Activated naive CD8-positive, alpha-beta T cell treated with anti-CD3 and anti-CD28 coated beads, Interleukin-2, amount 50 U/mL, for 16 hours (primary cell): ENCODE data around the gene ILRUN.
"Not testable (repeated sequence)": the region's sequence is repeated elsewhere in the genome, so short reads cannot be mapped to it uniquely, and the experiment has no call there.

Source experiments
- DNase-seq: peaks from one replicate; pipeline ENCODE4 v3.0.0-alpha.2; 2020; ENCODE audit warnings: low read depth, low spot score

ILRUN gene

DNA sequence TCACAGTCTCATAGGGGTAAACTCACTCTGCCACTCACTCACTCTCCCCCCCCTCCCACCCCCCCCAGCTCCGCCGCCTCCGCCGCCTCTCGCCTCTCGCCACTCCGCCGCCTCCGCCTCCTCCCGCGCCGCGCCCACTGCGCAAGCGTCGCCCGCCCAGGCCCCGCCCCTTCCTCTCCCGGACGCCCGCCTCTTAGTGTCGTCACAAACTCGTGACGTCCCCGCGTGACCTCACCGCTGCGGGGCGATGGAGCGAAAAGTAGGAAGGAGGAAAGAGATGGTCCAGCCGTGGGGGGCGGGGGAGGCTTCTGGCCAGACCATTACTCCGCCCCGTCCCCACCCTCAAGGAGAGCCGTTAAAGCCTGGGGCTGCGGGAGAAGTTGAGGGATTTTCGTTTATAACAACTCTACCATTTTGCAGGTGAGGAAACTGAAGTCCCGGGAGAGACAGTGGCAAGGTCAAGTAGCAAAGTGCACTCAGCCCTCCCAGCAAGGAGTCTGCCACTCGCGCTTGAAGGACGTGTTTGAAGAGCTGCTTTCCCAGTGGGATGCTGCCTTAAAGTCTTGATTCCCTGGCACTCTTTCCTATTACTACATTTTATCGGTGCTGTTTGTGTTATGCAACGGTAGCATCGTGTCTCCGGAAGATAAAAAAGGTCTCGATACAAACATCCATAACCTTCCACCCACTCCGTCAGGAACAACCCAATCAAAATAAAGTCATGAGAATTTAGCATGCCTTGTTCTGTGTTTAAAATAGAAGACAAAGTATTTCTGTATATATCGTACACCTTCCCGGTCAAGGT, at the start of gene ILRUN:
Gene ILRUN (minus strand): TSS at position 29 of the 805 bp plus-strand sequence. CDS start 164 bp downstream, outside the sequence.
- DNase-seq = peak; percentile 90

DNA sequence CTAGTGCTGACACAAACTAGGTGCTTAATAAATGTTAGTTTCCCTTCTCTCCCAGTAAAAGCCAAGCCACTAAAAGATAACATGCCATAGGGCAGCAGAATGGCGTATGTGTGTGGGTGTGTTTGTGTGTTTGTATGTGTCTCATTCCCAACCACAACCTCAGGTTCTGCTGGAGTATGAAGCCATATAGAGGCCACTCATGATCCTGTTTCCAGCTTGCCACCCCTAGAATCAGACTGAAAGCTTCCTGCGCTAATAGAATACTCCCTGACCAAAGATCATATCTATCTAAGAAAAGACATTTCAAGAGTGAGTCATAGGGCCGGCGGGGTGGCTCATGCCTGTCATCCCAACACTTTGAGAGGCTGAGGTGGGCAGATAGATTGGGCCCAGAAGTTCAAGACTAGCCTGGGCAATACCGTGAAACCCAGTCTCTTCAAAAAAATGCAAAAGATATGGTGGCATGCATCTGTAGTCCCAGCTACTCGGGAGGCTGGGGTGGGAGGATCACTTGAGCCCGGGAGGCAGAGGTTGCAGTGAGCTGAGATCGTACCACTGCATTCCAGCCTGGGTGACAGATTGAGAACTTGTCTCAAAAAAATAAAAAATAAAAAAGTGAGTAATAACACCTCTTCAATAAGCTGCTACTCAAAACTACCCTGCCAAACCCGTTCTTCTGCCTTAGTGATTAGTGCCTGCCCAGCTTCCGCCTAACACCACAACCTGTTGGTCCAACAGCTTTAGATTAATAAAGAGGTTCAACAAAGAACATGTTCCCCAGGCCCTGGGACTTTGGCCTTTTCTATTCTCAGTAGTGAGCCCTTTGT, 48.9 kb upstream of the ILRUN start:
- no peak for DNase-seq

- not testable (repeated sequence) for DNase-seq
Observed at GRCh38 chr6:34744294-34744647, 47.7 kb upstream of the ILRUN start.

- no peak for DNase-seq
Observed at GRCh38 chr6:34743625-34744293, 47.2 kb upstream of the ILRUN start.

- no peak for DNase-seq
Observed at GRCh38 chr6:34742094-34742493, 45.5 kb upstream of the ILRUN start.

DNA sequence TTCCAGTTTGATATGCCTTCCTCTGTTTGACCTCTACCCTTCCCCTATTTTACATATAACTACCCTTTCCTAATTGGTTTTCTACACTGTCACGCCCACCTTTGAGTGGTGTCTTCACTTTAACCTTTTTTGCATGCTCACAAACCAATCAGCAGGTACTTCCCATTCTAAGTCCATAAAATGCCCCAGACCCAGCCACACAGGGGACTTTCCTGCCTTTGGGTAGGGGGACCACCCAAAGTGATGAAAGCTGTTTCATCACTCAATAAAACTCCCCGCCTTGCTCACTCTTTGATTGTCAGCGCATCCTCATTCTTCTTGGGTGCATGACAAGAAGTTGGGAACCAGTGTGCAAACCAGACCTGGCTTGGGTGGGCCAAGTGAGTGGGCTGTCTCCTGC, 40.3 kb upstream of the ILRUN start:
- no peak for DNase-seq

- no peak for DNase-seq
Observed at GRCh38 chr6:34731393-34732060, 35.0 kb upstream of the ILRUN start.

DNA sequence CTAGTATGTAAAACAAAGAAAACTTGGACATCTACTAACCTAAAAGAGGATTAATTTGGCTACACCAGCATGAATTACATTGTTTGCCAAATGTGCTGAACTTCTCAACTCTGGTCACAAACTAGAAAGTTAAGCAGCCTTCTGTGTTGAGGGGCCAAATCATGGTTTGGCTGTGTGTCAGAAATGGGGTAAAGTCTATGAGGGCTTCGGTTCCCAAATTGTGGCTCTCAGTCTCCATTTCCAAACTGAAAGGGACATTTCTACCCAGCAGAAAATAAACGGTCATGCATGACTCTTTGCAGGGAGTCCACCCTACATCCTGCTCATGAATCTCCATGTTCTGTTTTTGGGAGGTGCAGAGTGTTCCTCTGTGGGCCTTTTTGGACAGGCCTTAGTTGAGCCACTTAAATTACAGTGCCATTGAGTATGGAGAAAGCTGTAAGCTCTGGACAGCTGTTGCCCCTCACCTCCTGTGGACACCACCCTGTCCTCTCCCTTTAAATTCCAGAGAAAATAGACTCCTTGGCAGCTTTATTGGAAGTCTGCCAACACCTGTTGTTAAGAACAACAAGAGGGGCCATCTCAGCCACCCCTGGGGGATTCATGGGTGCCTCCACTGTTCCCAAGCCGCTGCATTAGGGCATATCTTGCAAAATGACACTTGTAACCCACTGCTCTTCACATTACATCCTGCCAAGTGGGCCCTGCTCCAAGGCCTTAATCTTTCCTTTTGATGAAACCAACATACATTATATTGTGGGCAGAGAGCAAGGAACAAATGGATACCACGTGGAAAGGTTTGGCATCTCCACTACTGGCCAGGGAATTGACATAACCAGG, 33.3 kb upstream of the ILRUN start:
- DNase-seq = no peak

DNA sequence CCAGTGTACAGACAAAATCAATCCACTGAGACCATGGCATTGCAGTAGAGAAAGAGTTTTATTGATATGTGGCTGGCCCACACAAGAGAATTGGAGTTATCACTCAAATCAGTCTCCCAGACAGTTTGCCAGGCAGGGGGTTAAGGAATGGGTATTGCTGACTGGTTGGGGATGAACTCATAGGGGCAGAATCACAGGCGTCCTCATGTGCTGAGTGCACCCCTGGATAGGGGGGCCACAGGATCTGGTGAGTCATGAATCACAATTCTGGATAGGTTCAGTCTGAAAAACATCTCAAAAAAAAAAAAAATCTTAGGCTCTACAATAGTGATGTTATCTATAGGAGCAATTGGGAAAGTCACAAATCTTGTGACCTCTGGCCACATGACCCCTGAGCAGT, 29.5 kb upstream of the ILRUN start:
- DNase-seq = no peak

GRCh38 chr6:34723203-34723602, 26.6 kb upstream of the ILRUN start:
- DNase-seq = no peak

GRCh38 chr6:34722451-34722850, 25.9 kb upstream of the ILRUN start:
- no peak for DNase-seq

GRCh38 chr6:34720160-34720559, 23.6 kb upstream of the ILRUN start:
- DNase-seq = not testable (repeated sequence)

GRCh38 chr6:34719646-34720045, 23.1 kb upstream of the ILRUN start:
- DNase-seq = not testable (repeated sequence)

- no peak for DNase-seq
Observed at GRCh38 chr6:34718976-34719375, 22.4 kb upstream of the ILRUN start.

GRCh38 chr6:34717466-34717865, 20.9 kb upstream of the ILRUN start:
- no peak for DNase-seq

DNA sequence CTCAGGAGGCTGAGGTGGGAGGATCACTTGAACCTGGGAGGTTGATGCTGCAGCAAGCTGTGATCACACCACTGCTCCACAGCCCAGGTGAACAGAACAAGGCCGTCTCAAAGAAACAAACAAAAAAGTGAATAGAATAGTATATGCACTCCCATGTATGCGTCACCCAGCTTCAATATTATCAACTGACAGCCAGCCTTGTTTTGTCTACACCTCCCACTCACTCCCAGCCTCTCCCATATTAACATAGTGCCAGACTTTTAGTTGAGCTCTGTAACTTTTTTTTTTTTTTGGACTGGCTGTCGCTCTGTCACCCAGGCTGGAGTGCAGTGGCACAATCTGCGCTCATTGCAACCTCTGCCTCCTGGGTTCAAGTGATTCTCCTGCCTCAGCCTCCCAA, 18.1 kb upstream of the ILRUN start:
- DNase-seq = no peak

GRCh38 chr6:34712881-34713280, 16.3 kb upstream of the ILRUN start:
- not testable (repeated sequence) for DNase-seq

GRCh38 chr6:34709386-34709785, 12.8 kb upstream of the ILRUN start:
- no peak for DNase-seq

- DNase-seq = no peak
Observed at GRCh38 chr6:34705241-34705640, 8.7 kb upstream of the ILRUN start.

DNA sequence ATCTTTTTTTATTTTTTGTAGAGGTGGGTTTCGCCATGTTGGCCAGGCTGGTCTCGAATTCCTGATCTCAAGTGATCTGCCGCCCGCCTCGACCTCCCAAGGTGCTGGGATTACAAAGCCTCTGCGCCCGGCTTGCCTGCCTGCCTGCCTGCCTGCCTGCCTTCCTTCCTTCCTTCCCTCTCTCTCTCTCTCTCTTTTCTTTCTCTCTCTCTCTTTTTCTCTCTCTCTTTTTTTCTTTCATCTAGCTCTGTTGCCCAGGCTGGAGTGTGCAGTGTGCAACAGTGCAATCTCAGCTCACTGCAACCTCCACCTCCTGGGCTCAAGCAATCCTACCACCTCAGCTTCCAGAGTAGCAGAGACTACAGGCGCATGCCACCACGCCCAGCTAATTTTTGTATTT, 4.6 kb upstream of the ILRUN start:
- DNase-seq = no peak
